ENCODE measurements around the gene CHID1.

Gene CHID1

DNA sequence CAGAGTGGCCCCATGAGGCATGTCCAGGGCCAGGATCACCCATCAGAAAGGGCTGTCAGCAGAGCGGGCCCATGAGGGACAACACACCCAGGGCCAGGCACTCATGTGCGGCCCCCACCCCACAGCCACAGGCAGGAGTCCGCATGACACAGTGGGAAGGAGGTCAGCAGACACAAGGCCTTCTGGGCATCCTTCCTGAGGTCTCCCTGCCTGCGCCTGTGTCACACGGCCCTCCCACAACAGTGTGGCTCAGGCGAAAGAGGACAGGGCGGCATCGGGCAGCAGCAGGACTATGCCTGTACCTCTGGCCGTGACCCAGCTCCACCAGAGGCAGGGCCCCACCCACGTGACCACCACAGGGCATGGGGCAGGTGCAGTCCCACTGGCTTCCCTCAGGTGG is 27.1 kb downstream of the CHID1 start:
- DNase-seq = no peak

DNA sequence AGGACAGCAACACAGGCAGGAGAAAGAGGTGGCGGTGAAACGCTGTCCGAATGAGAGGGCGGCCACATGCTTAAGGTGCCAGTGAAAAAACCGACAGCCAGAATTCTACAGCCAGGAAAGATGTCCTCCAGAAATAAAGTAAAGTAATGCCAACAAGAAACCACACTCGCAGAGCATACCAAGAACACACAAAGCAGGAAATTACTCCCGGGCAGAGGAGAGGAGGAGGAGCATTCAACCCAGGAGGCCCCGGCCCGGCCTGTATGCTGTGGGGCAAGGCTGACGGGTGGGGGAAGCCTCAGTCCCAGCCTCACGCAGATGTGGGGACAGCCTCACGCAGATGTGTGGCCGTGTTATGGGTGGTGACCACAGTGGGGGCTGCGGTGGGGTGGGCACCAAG is 28.0 kb downstream of the CHID1 start:
- no peak for DNase-seq

DNA sequence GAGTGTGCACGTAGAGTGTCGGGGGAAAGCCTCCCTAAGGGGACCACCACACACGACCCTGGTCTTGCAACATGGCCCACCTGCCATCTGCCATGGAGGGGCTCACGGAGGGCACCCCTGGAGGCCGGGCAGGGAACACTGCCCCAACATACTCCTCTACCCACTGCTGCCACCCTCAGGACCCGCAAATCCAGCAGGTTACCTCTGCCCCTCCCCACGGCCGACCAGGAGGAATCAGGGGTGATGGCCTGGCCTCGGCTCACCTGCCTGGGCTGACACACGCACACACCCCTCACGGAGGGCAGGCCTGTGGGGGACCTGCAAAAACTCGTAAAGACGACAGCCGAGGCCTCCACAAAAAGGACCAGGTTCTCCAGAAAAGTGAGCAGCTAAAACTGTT is 30.2 kb downstream of the CHID1 start:
- DNase-seq = no peak

DNA sequence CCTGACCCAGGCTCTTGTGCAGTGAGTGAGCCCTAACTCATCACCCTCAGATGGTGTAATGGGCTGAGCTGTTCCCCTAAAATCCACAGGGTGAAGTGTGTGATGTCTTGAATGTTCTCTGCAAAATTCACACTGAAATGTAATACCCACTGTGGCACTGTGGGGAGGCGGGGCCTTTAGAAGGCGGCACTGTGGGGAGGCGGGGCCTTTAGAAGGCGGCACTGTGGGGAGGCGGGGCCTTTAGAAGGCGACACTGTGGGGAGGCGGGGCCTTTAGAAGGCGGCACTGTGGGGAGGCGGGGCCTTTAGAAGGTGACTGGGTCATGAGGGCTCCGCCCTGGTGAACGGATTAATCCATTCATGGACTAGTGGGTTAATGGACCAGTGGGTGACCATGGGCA is 33.0 kb downstream of the CHID1 start:
- DNase-seq = no peak

DNA sequence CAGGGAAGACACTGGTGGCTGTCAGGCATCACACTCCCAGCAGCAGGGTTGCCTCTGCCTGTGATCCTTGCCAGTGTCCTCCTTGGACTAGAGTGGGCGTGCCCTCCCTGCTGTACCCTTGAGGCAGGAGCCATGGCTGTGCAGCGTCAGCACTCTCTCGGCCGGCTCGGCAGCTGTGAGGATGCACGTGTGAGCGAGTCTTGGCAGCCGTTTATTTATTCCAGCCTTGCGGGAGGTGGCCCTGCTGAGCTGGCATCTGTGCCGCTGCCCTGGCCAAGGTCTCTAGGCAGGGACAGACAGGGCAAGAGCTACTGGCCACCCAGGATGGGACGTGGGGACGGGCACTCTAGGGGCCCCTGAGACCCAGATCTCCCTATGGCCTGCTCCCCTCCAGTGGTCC is 34.1 kb downstream of the CHID1 start:
- DNase-seq = no peak

DNA sequence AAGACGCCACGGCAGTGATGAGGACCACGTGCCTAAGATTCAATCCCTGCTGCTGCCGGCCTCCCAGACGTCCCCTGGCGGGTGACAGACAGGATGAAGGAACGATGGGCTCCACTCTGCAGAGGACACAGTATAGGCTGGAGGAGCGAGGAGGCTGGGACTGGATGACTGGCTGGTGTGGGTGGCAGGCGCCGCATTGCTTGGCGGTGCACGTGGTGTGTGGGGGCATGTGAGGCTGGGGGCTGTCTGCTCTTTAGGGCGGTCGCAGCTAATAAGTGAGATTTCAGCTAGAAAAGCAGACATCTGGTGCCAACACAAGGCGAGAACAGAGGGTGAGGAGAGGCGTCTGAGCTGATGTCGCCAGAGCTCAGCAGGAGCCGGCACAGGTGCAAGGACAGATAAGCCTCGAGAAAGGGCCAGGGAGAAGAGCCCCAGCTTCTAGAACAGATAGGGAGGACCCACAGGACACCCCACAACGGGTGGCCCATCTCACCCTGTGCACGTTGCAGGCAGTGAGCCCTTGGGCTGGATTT is 34.8 kb downstream of the CHID1 start:
- no peak for DNase-seq

DNA sequence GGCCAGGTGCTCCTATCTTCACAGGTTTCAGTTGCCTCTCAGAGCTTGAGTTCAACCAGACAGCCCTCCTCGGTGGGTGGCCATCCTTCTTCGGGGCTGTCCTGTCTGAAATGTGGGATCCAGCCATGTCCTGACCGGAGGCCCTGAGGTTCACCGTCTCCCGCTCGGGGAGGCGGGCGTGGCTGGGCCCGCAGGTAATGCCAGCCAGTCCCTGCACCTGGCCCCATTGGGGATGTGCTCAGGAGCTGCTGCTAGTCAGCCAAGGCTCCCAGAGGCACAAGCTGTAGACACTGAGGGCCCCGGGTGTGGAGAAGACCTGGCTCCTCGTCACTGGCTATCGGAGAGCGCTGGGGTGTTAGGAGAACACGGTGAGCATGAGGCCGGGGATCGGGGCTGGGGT is 35.4 kb downstream of the CHID1 start:
- DNase-seq = no peak

DNA sequence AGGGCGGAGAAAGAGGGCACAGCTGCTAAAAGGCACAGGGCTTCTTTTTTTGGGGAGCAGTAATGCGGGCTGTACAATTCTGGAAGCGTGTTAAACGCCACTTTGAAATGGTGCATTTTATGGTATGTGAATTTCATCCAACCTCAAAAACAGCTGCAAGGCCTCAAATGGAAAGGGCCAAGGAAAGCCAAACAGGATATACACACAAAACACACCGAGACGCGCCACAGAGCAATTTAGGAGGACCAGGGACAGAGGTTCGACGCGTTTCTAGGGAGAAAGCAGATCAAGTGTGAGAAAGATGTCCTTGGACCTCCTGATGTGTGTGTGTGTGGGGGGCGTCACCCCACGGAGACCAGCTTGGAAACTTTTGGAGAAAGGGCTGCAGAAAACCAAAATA is 36.9 kb downstream of the CHID1 start:
- no peak for DNase-seq

DNA sequence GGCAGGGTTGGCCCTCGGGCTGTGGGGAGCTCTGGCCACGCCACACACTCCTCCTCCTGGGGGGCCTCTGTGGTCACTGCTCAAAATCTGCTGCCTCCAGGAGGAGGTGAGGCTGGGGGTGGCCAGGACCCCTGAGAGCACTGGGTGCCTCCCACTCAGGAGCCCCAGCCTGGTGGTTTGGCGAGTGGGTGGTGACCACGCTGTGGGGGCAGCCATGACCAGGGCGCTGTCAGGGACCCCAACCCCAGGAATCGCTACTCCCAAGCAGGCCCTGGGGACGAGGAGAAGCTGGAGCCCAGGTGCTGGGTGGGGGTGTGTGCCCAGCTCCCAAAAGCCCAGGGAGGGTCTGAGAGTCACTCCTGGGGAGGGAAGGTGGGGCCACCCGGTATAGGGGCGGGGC is 37.8 kb downstream of the CHID1 start:
- no peak for DNase-seq

DNA sequence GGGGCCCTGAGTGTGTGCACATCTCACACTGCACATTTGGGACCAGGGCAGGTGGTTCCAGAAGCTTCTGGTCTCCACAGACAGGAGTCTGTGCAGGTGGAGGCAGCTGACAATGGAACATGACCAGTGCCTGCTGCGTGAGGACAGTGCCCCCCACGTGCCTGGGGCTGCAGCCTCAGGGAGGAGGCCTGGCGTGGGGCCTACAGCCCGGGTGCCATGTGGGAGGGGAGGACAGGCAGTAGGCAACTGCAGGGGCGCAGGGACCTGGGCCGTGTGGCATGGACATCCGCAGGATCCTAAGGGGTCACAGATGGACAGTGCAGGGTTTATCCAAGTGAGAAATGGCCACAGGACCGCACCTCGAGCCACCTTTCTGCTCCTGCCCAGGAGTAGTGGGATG is 39.1 kb downstream of the CHID1 start:
- DNase-seq = no peak

DNA sequence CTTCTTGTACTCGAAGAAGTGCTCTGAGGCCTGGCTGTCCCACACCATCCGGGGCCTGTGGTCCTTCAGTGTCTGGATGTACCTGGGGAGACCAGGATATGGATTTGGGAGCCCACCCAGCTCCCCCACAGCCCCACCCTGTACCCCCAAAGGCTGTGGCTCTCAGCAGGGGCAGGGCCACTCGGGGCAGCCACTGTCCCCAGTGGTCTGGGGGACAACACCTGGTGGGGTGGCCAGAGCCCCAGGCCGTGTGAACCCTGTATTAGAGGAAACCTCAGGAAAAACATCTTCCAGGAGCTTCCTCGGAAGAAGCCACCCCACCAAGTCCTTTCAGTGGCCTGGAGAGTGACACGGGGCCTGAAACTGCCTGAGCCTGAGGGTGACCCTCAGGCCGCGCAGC is 40.2 kb downstream of the CHID1 start:
- DNase-seq = no peak

DNA sequence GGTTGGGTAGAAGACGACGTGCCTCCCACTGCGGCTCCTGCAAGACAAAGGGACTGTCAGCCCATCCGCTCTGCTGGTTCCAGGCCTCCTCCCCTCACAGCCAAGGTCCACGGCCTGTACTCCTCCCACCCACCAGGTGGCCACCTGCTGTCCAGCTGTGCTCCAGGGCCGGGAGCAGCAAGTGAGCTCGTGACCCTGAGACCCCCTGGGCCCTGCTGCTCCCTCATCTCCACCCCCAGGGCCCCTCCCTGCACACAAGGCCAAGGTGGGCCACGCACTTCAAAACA is 40.5 kb downstream of the CHID1 start:
- DNase-seq = no peak

DNA sequence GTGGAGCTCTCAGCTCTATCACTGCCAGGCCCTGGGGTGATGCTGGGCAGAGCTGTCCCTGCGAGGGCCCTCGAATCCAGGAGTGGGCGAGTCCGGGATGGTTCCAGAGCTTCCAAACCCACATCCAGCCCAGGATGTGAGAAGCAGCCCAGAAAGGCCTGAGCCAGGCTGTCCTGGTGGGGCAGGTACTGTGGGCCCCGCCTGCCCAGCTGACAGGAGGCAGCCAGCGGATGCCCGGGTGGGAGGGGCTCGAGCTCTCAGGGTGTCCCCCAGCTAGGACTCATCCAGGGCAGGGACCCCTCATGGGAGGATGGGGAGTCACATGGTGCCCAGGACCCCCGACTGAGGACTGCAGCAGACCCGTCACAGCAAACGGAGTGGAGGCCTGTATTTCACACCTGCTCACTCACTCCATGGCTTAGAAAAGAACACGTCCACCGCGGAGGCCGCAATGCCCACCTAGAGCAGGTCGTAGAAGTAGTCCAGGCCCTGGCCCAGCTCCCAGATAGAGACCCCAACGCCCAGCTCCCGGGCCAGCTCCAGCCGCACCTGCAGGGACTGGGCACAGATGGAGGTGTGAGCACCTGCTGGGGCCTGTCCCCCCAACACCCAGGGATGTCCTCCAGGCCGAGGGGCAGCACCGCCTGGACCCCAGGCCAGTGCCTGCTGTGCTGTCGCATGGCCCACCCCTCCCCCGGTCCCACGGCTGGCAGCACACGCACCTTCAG is 41.0 kb downstream of the CHID1 start:
- no peak for DNase-seq

DNA sequence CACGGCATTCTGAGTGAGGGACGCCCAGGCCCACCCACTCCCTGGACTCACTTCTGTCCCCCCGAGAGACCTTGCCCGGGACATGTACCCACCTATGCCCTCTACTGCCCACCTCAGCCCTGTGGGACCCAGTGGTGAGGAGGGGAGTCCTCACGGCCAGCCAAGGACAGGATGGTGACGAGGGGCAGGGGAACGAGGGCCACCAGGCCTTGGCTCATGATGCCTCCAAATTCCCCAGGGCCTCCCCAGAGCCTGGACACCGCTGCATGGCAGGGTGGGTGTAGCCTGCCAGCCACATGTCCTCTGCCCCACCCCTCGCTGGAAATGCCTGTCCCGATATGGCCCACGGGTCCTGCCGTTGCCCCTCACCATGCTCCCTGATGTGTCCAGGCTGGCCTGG is 41.8 kb downstream of the CHID1 start:
- DNase-seq = no peak

DNA sequence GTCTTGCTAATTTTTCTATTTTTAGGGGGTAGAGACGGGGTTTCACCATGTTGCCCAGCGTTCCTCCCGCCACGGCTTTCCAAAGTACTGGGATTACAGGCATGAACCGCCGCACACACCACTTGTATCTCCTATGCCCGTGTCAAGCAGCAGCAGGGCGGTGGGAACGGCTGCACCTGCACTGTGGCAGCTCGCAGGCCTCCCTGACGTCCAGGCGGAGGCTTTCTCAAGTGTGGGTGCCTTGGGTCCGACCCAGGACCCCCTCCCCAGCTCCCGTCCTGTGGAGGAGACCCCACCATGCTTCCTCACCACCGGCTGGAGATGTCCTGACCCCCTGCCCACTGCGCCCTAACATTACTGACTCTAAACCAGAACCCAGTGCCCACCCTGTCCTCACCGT is 42.2 kb downstream of the CHID1 start:
- no peak for DNase-seq

DNA sequence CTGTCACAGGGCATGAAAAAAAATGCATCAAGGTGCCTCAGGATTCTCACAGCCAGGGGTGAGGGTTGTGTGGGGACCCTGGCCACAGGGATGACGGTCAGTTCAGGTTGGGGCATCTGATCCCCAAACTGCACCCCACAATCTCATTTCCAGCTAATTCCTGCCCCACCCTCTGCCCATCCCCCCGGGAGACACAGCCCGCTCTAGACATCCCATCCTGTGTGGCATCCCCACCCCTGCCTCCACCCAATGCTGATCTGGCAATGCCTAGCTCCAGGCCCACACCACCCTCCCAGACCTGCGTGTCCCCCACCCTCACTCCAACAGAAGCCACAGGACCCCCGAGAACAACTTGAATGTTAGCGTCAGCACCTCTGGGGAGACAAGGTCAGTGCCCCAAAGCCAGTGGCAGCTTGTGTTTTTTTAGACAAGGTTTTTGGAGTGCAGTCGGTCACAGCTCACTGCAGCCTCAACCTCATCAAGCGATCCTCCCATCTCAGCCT is 42.7 kb downstream of the CHID1 start:
- DNase-seq = no peak

DNA sequence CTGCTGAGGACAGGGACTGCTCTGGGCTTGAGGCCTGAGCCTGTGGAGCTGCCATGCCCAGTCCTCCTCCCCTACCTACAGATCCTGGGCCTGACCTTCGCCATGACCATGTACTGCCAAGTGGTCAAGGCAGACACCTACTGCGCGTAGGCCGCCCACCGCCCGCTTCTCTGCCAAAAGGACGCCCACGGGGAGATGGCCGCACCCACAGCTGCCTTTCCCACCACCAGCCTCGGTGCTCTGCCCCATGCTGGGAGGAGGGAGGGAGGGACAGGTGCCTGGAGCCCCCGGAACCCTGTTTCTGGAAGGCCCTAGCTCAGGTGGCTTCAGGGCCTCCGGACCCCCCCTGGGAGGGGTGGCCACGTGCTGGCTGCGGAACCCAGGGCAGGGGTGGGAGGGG is 44.1 kb downstream of the CHID1 start:
- no peak for DNase-seq

DNA sequence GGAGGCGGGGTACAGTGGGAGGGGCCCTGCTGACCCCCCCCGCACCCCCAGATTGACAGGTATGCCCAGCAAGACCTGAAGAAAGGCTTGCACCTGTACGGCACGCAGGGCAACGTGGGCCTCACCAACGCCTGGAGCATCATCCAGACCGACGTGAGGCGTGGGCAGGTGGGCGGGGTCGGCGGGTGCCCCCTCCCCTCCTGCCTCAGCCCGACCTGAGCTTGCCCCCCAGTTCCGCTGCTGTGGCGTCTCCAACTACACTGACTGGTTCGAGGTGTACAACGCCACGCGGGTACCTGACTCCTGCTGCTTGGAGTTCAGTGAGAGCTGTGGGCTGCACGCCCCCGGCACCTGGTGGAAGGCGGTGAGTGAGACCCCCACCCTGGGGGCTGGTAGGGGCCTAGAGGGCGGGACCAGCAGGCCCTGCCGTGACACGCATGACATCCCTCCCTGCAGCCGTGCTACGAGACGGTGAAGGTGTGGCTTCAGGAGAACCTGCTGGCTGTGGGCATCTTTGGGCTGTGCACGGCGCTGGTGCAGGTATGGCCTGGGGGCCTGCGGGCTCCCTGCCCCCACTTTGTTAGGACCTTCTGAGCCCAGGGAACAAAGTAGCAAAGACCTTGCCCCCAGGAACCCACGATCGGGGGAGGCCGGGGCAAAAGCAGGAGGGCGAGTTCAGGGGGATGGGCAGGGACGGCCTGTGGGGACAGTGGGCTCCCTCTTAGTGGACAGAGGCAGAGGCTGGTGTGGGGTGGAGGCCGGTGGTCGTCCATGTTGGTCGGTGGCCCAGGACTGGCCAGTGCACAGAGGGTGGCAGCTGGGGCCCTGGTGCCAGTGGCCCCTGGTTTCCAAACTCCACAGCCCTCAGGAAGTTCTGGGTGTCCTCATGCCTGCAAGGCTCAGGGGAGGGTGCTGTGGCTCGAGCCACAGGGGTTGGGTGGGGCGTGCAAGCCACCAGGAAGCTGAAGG is 44.9 kb downstream of the CHID1 start:
- no peak for DNase-seq

DNA sequence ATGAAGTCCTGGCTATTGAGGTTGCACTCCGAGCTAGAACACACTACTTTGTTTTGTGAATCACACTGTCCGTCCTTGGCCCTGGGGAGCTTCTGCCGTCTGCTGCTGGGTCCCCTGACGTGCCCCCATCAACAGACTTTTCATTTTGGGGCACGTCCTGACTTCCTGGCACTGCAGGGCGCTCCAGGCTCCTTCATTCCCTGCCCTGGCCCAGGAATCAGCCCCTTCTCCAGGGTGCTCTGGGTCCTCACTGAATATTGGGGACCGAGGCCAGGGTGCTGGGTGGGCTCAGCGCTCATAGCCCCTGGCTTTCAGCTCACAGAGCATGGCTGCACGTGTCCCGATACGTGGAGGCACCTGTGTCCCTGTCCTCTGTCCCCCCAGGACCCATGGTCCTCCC is 45.7 kb downstream of the CHID1 start:
- no peak for DNase-seq

DNA sequence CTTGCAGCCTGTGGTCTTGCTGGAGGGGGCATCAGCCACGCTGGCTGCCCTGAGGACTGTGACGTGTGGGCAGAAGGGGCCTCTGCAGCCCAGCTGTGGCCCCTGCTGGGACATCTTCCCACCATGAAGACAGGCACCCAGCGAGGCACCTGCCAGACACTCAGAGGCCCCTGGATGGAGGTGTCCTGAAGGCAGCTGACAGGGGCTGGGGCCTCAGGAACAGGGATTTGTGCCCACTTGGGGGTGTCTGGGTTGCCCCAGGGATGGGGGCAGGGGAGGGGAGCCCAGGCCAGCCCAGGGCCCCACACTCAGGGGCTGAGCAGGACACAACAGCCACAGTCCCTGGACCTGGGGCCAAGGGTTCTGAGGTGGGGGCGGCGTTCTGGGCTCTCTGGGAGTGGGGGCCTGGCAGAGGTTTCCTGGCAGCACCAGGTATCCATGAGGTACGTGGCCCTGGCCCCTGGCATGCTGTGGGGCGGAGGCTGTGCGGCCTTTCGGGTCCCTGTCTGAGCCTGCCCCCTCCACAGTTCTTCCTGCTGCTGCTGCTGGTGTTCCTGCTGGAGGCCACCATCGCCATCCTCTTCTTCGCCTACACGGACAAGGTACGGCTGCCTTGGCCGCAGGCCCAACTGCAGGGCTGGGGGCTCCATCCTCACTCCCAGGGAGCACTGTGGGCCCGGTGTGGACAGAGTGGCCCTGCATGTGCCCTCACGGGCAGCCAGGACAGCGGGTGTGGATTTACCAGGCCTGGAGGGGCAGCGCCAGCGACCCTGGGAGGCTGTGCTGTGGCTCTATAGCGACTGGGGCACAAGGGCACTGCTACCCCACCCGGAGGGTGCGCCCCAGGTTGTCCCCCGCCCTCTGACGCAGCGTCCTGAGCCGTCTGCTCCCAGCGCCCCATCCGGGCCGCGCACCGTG is 46.4 kb downstream of the CHID1 start:
- no peak for DNase-seq

DNA sequence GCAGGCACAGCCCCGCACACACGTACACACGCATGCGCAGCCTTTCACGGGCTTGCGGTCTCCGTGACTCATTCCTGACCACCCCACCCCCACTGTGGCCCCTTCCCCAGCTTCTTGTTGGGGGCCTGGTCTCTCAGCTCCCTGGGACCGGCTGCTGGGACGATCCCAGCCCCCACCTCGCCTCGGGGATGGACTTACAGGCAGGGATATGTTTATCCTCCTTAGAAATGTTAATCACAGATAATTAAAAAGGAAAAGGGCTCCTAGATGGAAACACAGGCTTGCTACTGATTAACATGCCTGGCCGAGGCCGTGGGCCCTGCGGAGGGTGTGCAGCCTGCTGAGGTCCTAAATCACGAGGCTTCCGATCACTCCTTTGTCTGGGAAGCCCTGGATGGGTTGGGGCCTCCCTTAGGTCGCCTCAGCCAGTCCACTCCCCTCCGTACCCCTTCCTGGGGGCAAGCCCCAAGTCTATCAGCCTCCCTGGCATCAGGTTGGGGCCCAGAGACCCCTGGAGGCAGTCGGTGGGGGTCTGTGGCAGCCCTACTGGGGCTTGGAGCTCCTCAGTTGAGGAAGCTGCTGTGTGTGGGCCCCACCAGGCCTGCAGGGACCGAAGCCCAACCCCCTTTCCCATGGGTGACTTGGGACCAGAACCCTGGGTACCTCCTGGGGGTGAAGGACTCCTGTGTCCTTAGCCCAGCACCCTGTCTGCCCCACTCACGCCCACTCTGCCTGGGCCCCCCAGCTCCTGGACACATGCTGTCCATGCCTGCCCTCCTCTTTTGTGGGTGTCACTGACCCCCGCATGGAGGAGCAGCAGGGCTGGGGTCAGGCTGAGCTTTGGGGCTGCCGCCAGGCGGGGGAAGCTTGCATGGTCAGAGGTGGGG is 47.3 kb downstream of the CHID1 start:
- DNase-seq = no peak

DNA sequence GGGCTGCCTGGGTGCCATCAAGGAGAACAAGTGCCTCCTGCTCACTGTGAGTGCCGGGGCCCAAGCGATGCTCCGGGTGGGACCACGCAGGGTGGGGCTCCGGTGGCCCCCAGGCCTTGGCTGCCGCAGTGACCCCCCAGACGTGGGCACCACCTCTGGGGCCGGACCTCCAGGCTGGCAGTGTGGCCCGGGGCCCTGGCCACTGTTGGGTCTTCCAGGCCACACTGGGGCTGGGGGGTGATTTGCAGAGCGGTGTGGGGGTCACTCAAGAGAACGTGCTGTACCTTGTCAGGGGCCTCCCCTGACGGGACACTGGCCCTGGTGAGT is 48.0 kb downstream of the CHID1 start:
- no peak for DNase-seq
